ENCODE results near the gene ENPP7. TPM values are rescaled to one million over a fixed set of nuclear protein-coding genes. Genes with fewer than 3 reads are reported as not detected.

Gene ENPP7
- total RNA-seq, 1 experiment from 2014 or later, result not detected

GRCh38 chr17:79702550-79703236 lies 28.1 kb upstream of the ENPP7 start:
- DNase-seq (ENCODE audit: low read depth), result no peak

DNA sequence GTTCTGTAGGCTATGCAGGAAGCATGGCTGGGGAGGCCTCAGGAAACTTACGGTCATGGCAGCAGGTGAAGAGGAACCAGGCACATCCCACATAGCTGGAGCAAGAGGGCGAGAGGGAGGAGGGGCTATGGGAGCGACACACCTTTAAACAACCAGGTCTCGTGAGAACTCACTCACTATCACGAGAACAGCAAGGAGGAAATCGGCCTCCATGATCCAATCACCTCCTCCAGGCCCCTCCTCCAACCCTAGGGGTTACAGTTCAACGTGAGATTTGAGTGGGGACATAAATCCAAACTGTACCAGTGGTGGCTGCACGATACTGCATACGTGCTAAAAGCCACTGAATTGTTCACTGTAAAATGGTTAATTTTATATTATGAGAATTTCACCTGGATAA lies 26.1 kb upstream of the ENPP7 start:
- no peak for DNase-seq (ENCODE audit: low read depth)

GRCh38 chr17:79705674-79706073 lies 25.1 kb upstream of the ENPP7 start:
- no peak for DNase-seq (ENCODE audit: low read depth)

DNA sequence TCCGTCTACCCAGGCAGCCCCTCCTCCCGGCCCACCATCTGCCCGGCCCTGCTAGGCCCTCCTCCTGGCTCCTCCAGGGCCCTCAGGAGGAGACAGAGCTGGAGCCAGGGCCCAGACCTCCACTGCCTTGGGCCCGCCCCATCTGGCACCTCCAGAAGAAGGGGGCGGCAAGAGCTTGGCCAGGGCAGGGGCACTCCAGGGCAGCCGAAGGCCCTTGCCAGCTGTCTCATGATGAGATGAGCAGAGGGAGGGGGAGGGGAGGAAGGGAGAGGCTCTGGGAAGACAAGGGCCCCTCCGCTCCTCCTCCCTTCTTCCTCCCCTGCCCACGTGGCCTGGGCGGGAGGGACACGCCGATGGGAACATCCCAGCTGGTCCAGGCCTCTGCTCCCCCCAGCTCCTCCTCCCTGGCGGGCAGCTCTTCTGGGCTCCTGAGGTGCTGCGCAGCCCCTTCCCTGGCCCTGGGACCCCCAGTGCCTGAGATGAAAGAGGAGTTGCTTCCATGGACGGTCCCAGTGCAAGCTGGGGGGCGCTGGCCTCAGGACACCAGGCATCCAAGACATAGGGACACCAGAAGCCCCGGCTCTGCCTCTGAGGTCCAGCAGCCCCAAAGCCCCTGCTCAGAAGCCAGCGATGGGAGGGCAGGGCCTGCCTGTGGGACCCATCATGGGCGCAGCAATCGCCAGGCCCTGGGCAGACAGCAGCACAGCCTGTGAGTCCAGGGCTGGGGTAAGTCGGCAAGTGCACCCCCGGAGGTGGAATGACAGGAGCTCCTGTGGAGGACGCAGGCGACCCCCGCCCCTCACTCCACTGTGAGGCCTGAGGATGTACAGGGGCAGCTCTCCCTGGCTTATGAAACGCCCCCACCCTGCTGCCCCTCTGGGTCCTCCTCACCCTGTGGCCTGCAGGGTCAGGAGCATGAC lies 23.6 kb upstream of the ENPP7 start:
- peak; percentile 15 for DNase-seq (ENCODE audit: low read depth)

GRCh38 chr17:79707931-79708891 lies 22.5 kb upstream of the ENPP7 start:
- peak; percentile 22 for DNase-seq (ENCODE audit: low read depth)

GRCh38 chr17:79711715-79712305 lies 18.9 kb upstream of the ENPP7 start:
- no peak for DNase-seq (ENCODE audit: low read depth)

DNA sequence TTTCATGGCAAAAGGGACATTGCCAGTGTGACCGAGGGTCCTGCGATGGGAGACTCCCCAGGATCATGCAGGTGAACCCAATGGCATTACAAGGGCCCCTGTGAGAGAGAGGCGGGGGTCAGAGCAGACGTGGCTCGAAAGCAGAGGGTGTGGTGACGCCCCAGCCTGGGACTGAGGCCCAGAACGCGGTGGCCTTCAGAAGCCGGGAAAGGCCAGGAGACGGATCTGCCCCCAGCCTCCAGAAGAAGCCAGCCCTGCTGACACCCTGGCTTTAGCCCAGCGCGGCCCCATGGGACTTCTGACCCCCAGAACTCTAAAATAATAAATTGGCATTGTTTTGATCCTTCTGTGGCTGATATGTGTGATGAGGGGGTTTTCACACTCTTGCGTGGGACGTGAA lies 17.4 kb upstream of the ENPP7 start:
- DNase-seq (ENCODE audit: low read depth), result no peak

GRCh38 chr17:79714176-79715097 lies 16.3 kb upstream of the ENPP7 start:
- no peak for DNase-seq (ENCODE audit: low read depth)

DNA sequence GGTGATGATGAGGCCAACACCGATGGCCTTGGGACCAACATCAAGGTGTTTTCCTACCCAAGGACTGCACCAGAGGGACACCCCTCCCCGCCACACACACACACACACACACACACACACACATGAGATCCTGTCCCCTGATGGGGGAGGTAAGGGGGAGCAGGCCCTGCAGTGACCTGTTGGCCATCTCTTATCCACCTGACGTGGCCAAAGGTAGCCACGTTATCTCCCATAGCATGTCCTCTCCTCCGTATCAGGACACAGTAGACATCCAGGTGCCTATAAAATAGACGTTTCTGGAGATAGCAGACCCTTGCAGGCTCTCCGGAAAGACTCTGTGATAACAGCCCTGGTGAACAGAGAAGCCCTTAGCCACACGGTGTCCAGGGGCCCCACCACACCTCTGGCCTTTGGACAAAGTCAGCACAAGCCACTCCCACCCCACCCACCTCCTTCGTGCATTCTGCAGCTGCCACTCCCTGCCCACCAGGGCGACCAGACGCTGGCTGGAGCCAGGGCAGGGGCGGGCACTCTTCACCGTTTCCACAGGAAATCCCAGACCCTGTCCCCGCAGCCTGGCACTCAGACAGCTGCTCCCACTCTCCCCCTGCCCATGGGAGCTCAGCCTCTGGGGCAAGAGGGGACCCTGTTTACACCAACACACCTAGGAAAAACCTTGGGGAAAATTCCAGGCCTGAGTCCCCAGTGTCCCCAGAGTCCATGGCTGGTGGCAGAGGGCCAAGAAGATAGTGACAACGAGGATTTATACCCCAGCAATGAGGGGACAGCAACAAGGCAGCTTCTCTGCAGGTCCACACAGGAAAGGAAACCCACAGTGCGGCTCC lies 15.4 kb upstream of the ENPP7 start:
- DNase-seq (ENCODE audit: low read depth), result no peak

GRCh38 chr17:79715943-79716797 lies 14.6 kb upstream of the ENPP7 start:
- DNase-seq (ENCODE audit: low read depth), result no peak

DNA sequence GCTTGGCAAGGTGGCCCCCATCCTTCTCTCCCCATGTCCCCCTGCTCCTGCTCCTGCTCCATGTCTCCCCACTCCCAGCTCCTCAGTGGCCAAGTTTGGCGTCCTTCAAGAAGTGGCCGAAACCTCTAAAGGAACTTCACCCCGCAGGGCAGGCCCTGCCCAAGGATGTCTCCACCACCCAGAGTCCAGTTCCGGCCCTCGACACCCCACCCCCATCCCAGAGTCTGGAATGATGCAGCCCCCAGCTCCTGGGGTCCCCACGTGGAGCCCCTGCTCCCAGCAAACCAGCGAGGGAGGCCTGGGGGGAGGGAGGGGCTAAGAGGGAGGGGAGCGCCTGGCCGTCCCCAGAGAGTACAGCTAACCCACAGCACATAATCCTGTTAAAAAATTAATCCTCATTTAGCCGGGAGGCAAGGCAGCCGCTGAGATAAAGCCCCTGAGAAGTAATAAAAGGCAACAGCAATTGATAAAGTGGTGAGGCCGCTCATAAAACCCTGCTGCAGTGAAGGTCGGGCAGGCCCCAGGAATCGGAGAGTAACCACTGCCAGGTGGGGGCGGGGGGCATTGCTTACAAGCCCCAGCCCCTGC lies 9.9 kb upstream of the ENPP7 start:
- DNase-seq (ENCODE audit: low read depth), result no peak

GRCh38 chr17:79721993-79722671 lies 8.6 kb upstream of the ENPP7 start:
- DNase-seq (ENCODE audit: low read depth), result peak; percentile 15

DNA sequence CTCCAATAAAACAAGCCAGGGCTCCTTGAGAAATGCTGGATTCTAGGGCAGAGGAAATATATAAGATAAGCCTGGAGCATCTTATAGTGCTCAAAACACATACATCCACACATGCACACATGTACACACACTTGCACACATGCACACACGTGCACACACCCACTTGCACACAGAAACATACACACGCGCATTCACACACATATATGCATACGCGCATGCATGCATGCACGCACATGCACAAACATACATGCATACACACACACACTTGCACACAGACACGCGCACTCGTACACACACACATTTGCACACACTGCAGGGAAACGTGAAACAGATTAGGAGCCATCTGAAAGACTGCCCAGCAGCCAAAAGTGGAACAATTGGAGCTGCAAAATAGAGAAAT lies 8.0 kb upstream of the ENPP7 start:
- DNase-seq (ENCODE audit: low read depth), result no peak

DNA sequence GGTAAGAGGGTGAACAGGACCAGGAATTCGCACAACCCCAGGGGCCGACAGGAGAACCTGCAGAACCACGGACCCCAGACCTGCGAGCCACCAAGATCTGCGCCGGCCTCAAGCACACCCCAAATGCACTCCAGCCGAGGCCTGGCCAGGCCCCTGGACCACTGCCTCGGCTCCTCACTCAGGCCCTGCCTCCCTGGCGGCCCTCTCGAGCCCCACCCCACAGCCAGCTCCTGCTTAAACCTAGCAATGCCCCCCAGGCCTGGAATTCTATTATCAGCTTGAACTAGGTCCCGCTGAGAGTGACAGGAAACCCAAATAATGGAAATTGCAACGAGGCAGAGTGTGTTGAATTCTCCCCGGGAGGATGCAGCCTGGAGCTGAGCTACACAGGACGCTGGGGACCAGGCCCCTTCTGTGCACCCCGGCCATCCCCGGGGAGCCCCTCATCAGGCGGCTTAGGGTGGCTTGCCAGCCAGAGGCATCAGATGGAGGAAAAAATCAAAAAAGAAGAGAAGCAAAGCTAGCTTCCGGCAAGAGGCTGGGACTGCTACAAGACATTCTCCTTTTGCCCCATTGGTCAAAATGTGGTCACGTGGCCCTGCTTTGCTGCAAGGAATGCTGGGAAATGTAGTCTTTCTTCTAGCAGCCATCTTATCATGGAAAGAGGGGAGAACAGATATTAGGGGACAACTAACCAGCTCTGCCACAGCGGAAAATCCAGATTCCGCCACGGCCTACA lies 2.4 kb upstream of the ENPP7 start:
- DNase-seq (ENCODE audit: low read depth), result peak; percentile 87

DNA sequence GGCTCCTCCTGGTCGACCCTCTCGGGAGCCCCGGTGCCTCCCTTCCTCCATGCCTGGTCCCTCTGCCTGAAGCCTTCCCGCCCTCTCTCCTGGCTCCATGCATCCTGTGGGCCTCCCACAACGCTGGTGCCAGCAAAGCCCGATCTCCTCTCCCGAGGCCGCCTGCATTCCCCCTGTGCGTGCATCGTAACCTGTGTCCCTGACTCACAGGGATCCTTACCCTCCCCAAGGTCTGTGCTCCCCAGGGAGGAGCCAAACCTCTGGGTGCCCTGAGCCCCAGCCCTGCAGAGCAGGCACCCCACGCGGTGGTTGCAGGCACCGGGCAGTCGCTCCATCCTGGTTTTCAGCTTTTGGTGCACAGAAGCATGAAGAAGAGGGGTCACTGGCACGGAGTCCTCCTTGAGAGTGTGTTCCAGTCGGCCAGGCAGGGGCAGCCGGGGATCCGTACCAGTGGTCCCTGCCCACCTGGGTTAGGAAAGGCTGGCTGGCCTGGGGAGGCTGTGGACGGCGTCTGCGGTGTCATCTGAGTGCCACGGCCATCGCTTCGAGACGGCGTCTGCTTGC lies 1.8 kb upstream of the ENPP7 start:
- no peak for DNase-seq (ENCODE audit: low read depth)

- no peak for DNase-seq (ENCODE audit: low read depth)
These were observed 982 bp upstream of the ENPP7 start for GRCh38 chr17:79729761-79730160.

Data from LHCN-M2 (cell line).